Omental fat pad (tissue), 4 donors: ENCODE results near the gene HAUS6. TPM values are rescaled to one million over a fixed set of nuclear protein-coding genes. Genes with fewer than 3 reads are reported as not detected.

Experiments used
- ATAC-seq: fragments of 150-250 bp; one replicate; pipeline ENCODE4 v1.9.1; 2016; ENCODE audit warnings: mild to moderate bottlenecking, moderate library complexity; ENCODE audit not compliant: low FRiP score
- DNase-seq: peaks from one replicate; pipeline ENCODE4 v3.0.0-alpha.2; 2019; ENCODE audit warnings: low spot score
- total RNA-seq, 4 donors: library from RNA; depleted of rRNA; stranded (reverse); fragments of >200 nt; gene quantifications; one replicate each; pipeline ENCODE4 v1.1.0, GENCODE V29; 2016
- TF ChIP-seq, protein P1 (sequence below), 3 donors: fragments of 450-650 bp; IDR thresholded peaks; one replicate each; pipeline ENCODE4 v1.5.1; 2016 to 2017; ENCODE audit warnings: antibody characterized with exemption in 3 of 3, mild to moderate bottlenecking in 3 of 3, moderate library complexity in 2 of 3

Gene HAUS6
- total RNA-seq, 4 donors from 2014 or later: 7.5 to 14.7 (median 9.7) TPM

DNA sequence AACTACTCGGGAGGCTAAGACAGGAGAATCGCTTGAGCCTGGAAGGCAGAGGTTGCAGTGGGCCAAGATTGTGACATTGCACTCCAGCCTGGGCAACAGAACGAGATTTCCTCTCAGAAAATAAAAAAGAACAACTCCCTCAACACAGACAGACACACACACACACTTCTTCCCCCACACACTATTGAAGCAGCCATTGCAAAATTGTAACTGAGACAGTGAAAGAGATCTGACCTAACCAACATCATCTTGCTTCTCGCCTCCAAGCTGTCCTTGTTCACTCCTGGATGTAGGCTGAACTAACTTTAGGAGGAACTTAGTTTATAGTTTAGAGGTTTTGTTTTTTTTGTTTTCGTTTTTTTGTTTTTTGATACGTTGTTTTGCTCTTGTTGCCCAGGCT, 37.6 kb upstream of the HAUS6 start:
- DNase-seq (no peak), ATAC-seq (no peak)
- TF ChIP-seq, protein P1, sequence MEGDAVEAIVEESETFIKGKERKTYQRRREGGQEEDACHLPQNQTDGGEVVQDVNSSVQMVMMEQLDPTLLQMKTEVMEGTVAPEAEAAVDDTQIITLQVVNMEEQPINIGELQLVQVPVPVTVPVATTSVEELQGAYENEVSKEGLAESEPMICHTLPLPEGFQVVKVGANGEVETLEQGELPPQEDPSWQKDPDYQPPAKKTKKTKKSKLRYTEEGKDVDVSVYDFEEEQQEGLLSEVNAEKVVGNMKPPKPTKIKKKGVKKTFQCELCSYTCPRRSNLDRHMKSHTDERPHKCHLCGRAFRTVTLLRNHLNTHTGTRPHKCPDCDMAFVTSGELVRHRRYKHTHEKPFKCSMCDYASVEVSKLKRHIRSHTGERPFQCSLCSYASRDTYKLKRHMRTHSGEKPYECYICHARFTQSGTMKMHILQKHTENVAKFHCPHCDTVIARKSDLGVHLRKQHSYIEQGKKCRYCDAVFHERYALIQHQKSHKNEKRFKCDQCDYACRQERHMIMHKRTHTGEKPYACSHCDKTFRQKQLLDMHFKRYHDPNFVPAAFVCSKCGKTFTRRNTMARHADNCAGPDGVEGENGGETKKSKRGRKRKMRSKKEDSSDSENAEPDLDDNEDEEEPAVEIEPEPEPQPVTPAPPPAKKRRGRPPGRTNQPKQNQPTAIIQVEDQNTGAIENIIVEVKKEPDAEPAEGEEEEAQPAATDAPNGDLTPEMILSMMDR (IDR thresholded peaks at IDR 0.05): no peak

DNA sequence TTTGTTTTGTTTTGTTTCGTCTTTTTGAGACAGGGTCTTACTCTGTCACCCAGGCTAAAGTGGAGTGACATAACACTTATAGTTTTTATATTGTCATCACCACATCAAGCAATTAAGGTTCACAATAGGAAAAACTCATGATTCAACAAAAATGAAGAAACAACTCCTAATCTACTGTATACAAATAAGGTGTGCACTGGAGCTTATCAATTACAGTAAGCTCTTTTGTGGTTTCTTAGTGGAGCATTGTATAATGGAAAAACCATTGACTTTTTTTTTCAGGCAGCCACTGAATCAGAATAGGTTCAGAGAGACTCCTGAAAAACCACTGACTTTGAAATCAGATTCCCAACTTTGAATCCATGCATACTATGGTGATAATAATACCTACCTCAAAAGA, 35.4 kb upstream of the HAUS6 start:
- ATAC-seq (no peak), DNase-seq (no peak)
- TF ChIP-seq, protein P1 (IDR thresholded peaks at IDR 0.05): no peak

DNA sequence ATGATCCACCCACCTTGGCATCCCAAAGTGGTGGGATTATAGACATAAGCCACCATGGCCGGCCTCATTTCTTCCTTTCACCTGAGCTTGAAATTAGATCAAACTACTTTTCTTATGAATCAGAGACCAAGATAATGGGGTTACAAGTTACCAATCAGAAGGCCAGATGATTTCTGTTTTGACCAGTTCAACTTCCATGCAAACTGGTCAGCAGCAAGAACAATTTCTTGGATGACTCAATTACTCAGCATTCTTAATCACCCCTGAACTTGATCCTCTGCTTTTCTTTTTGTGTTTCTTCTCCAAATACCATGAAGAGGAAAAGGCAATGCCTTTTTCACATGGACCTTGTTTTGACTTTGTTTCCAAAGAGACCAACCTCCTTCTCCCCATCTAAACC, 34.6 kb upstream of the HAUS6 start:
- TF ChIP-seq, protein P1 (IDR thresholded peaks at IDR 0.05): no peak
- ATAC-seq: peak; percentile 60
- DNase-seq: no peak

DNA sequence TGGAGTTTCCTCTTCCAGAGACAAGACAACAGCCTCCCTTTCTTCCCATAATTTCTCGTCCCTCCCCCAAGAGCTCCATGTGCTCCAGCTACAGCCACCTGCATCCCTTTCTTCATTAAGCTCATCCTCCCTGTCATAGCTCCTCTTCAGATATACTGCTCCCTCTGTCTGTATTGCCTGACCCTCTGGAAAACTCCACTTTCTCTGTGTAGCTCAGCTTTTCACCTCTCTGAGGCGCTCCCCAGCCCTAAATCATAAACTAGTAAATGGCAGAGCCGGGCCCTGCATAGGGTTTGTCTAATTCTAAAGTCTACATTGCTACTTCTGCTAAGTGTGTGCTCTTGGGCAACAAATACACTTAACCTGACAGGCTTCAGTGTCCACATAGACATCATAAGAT, 33.4 kb upstream of the HAUS6 start:
- DNase-seq (no peak), ATAC-seq (no peak)
- TF ChIP-seq, protein P1 (IDR thresholded peaks at IDR 0.05): no peak

DNA sequence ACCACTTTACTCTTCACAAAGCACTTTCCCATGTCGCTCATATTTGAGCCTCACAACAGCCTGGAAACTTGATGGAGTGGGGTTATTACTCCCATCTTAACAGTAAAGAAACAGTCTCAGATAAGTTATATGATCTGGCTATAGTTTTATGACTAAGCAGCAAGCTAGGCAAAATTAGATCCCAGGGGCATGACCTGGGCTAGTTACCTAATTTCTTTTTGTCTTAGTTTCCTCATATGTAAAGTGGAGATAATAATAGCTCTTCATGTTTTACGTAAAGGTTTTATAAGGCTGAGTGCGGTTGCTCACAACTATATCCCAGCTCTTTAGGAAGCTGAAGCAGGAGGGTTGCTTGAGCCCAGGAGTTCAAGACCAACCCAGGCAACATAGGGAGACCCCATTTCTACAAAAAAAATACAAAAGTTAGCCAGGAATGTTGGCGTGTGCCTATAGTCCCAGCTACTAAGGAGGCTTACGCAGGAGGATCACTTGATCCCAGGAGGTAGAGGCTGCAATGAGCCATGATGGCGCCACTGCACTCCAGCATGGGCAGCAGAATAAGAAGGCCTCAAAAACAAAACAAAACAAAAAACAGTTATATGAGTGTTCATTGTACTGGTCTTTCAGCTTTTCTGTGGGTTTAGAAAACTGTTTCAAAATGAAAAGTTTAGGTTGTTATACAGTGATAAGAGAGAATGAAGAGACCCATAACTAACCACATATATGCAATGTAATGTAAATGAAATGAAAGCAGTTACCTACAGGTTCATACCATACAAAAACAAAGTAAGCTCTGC, 31.0 kb upstream of the HAUS6 start:
- TF ChIP-seq, protein P1 (IDR thresholded peaks at IDR 0.05): no peak
- ATAC-seq (no peak), DNase-seq (no peak)

DNA sequence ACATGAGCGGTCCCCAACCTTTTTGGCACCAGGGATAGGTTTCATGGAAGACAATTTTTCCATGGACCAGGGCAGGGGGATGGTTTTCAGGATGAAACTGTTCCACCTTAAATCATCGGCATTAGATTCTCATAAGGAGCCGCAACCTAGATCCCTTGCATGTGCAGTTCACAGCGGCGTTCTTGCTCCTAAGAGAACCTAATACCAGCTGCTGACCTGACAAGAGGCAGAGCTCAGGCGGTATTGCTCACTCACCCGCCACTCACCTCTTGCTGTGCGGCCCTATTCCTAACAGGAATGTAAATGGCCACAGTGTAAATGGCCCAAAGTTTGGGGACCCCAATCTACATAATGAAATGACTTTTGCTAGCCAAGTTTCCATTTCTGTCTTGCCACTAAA, 27.7 kb upstream of the HAUS6 start:
- TF ChIP-seq, protein P1 (IDR thresholded peaks at IDR 0.05): no peak
- DNase-seq (no peak), ATAC-seq (no peak)

DNA sequence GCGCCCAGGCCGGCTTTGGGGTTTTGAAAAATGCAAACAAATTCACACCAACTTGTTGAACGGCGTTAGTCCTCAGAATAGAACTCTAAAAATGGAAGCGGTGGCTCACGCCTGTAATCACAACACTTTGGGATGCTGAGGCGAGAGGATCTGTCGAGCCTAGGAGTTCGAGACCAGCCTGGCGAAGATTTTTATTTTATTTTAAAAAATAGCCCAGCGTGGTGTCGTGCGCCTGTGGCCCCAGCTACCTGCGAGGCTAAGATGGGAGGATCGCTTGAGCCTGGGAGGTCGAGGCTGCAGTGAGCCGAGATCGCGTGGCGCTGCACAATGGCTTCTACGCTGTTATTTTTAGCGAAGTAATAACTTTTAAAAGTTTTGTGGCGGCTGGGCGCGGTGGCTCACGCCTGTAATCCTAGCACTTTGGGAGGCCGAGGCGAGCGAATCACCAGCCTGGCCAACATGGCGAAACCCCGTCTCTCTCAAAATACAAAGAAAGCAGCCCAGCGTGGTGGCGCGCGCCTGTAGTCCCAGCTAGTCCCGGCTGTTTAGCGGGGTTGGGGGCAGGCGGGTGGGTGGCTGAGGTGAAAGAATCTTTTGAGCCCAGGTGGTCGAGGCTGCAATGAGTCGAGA, 25.3 kb upstream of the HAUS6 start:
- DNase-seq (no peak), ATAC-seq (peak; percentile 2)

More for the DNA sequence above, 25.3 kb upstream of the HAUS6 start:
- TF ChIP-seq, protein P1 (IDR thresholded peaks at IDR 0.05): no peak
